Naive thymus-derived CD4-positive, alpha-beta T cell (primary cell): ENCODE data around the gene IL23A. TPM values are rescaled to one million over a fixed set of nuclear protein-coding genes. Genes with fewer than 3 reads are reported as not detected.
A peak's percentile ranks its signal among the peaks of the same experiment; 100 is the strongest.

Experiments
- ATAC-seq: fragments of 150-1000 bp; cut with Tn5 transposase; 2 replicates; pipeline ENCODE4 v1.10.0; 2021; ENCODE audit warnings: mild to moderate bottlenecking, moderate library complexity
- CTCF ChIA-PET: fragments of 350-600 bp; sonication (Branson Sonifier 250); formaldehyde crosslinking; loops from one replicate; lab custom pipeline; 2021; ENCODE audit warnings: antibody characterized with exemption; lab: Charles Lee
- POLR2A ChIA-PET: fragments of 350-600 bp; sonication (Branson Sonifier 250); formaldehyde crosslinking; loops from one replicate; lab custom pipeline; 2021; ENCODE audit warnings: antibody characterized with exemption, inconsistent platforms; lab: Charles Lee
- DNase-seq, 9 donors: peaks; one replicate each; pipeline versions ENCODE4 v3.0.0 to v3.0.0-alpha.2; 2020 to 2022; ENCODE audit warnings: mixed read lengths in 1 of 9
- H3K27ac ChIP-seq: one replicate; pipeline ENCODE4 v1.7.0; 2013; ENCODE audit warnings: mild to moderate bottlenecking, low read depth, low read length, moderate library complexity
- H3K27me3 ChIP-seq, 2 donors: one replicate each; pipeline ENCODE4 v1.7.0; 2013; ENCODE audit warnings: low read length in 2 of 2, mild to moderate bottlenecking in 2 of 2, moderate library complexity in 2 of 2; ENCODE audit not compliant: control insufficient read depth in 2 of 2, insufficient read depth in 2 of 2
- H3K36me3 ChIP-seq, 3 experiments: 1 replicate in 2 of 3; 2 replicates in 1 of 3; pipeline ENCODE4 v1.7.0; 2013; ENCODE audit warnings: low read length in 3 of 3, mild to moderate bottlenecking in 3 of 3, moderate library complexity in 1 of 3; ENCODE audit not compliant: insufficient read depth in 3 of 3, control insufficient read depth in 2 of 3
- H3K4me1 ChIP-seq, 2 donors: one replicate each; pipeline ENCODE4 v1.7.0; 2013; ENCODE audit warnings: low read length in 2 of 2, mild to moderate bottlenecking in 2 of 2, moderate library complexity in 1 of 2; ENCODE audit not compliant: control insufficient read depth in 2 of 2, insufficient read depth in 2 of 2
- H3K4me3 ChIP-seq: 2 replicates; pipeline ENCODE4 v1.7.0; 2013; ENCODE audit warnings: mild to moderate bottlenecking, low read length
- H3K9me3 ChIP-seq, 3 experiments: 1 replicate in 2 of 3; 2 replicates in 1 of 3; pipeline ENCODE4 v1.7.0; 2013; ENCODE audit warnings: low read length in 3 of 3; ENCODE audit not compliant: control insufficient read depth in 2 of 3
- H3K27ac Mint-ChIP-seq, 9 donors: one replicate each; pipeline ENCODE4 v1.8.0; 2020 to 2022; ENCODE audit warnings: mixed read lengths in 9 of 9, mild to moderate bottlenecking in 8 of 9, moderate library complexity in 5 of 9, inconsistent platforms in 2 of 9
- H3K27me3 Mint-ChIP-seq, 5 donors: one replicate each; pipeline ENCODE4 v1.8.0; 2021 to 2022; ENCODE audit warnings: mixed read lengths in 5 of 5, mild to moderate bottlenecking in 1 of 5
- H3K36me3 Mint-ChIP-seq, 5 donors: one replicate each; pipeline ENCODE4 v1.8.0; 2020 to 2022; ENCODE audit warnings: mixed read lengths in 5 of 5, mild to moderate bottlenecking in 3 of 5, inconsistent platforms in 1 of 5
- H3K4me1 Mint-ChIP-seq, 7 donors: one replicate each; pipeline ENCODE4 v1.8.0; 2020 to 2022; ENCODE audit warnings: mixed read lengths in 7 of 7, mild to moderate bottlenecking in 3 of 7, inconsistent platforms in 1 of 7
- H3K4me3 Mint-ChIP-seq, 10 donors: one replicate each; pipeline ENCODE4 v1.8.0; 2020 to 2022; ENCODE audit warnings: mild to moderate bottlenecking in 10 of 10, mixed read lengths in 10 of 10, moderate library complexity in 6 of 10, inconsistent platforms in 2 of 10
- H3K9me3 Mint-ChIP-seq, 11 donors: one replicate each; pipeline ENCODE4 v1.8.0; 2020 to 2022; ENCODE audit warnings: mixed read lengths in 11 of 11, mild to moderate bottlenecking in 4 of 11, inconsistent platforms in 1 of 11, moderate library complexity in 1 of 11
- intact Hi-C, 2 donors: fragments of 100-400 bp; cut with micrococcal nuclease; formaldehyde crosslinking; loops; one replicate each; pipeline ENCODE4 v1.15.1; 2023
- polyA plus RNA-seq, 2 donors: library from polyadenylated mRNA; unstranded; fragments of 300-500 nt; fragmentation: Illumina TruSeq; gene quantifications; one replicate each; pipeline ENCODE4 v1.2.3, GENCODE V29; 2021
- total RNA-seq, 6 experiments: library from RNA in 5 of 6; stranded (reverse) in 5 of 6; gene quantifications; 1 replicate in 5 of 6; 2 replicates in 1 of 6; pipeline ENCODE4 v1.2.3 and lab custom pipeline; 2021 to 2026

Gene IL23A
- total and polyA plus RNA-seq, 7 experiments from 2014 or later: 14.4 to 42.0 (median 20.1) TPM

- Histone ChIP-seq H3K27ac (no peak overlapping the region), H3K36me3 (no peaks in the 10 kb centered on the region), H3K4me3 (no peak overlapping the region), H3K9me3 (no peaks in the 10 kb centered on the region), H3K27me3 (no peaks in the 10 kb centered on the region), H3K4me1 (no peaks in the 10 kb centered on the region)
- Mint-ChIP-seq H3K27me3 (peaks cover 0 to 2% (median 0%) of the 10 kb centered on the region in 5 donors), H3K4me1 (peaks cover 0 to 3% (median 0%) of the 10 kb centered on the region in 7 donors), H3K27ac (no peak overlapping the region), H3K9me3 (no peaks in the 10 kb centered on the region), H3K4me3 (no peak overlapping the region), H3K36me3 (no peaks in the 10 kb centered on the region)
- intact Hi-C loops: loop anchor here in 1 of 2 donors (5.0 kb wide), 1 partner anchor 36 kb away; no protein-coding TSS in a partner anchor
- ChIA-PET POLR2A (interaction anchor here (0.7 kb wide), 1 partner anchor 87 kb away, joined by 3 read pairs; no protein-coding TSS in a partner anchor), CTCF (interaction anchor here (0.6 to 0.7 kb wide), 2 partner anchors 12 to 126 kb away, joined by 3 to 7 read pairs; no protein-coding TSS in a partner anchor)
- no peak for DNase-seq
- no peak for ATAC-seq
These were observed 47.2 kb downstream of the IL23A start for GRCh38 chr12:56385873-56386272.

DNA sequence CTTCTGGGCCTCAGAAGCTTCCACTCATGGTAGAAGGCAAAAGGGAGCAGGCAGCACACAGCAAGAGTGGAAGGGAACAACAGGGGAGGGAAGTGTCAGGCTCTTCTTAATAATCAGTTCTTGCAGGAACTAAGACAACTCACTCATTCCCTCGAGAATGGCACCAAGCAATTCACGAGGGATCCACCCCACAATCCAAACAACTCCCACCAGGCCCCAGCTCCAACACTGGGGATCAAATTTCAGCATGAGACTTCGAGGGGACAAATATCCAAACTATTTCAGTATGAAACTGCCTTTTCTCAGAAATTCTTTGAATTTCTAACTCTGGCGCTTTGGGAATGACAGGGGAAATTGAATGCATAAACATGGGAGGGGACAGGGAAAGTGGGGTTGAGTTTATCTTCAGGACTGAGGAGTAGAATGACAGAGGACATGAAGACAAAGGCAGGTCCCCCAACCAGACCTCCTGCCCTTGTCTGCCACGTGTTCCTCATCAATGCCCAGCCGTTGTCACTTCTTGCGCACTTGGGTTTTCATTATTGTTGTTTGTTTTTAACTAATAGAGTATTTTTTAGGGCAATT, 48.6 kb downstream of the IL23A start:
- no peaks in the 10 kb centered on the region for H3K27me3 ChIP-seq
- CTCF ChIA-PET: no interaction called here
- Mint-ChIP-seq H3K36me3 (no peaks in the 10 kb centered on the region), H3K27ac (no peak overlapping the region), H3K4me1 (peaks cover 0 to 3% (median 0%) of the 10 kb centered on the region in 7 donors), H3K9me3 (peaks cover 0 to 2% (median 0%) of the 10 kb centered on the region in 11 donors), H3K4me3 (no peak overlapping the region), H3K27me3 (peaks cover 0 to 2% (median 0%) of the 10 kb centered on the region in 5 donors)
- H3K4me1 ChIP-seq: no peaks in the 10 kb centered on the region
- H3K27ac ChIP-seq: no peak overlapping the region
- H3K4me3 ChIP-seq: no peak overlapping the region
- no peaks in the 10 kb centered on the region for H3K9me3 ChIP-seq
- no peak for DNase-seq
- no peak for ATAC-seq
- no peaks in the 10 kb centered on the region for H3K36me3 ChIP-seq
- intact Hi-C loops: loop anchor here in 1 of 2 donors (5.0 kb wide), 1 partner anchor 35 kb away; no protein-coding TSS in a partner anchor
- POLR2A ChIA-PET: no interaction called here

- ATAC-seq: no peak
- peaks cover 0 to 5% (median 0%) of the 10 kb centered on the region in 5 donors for H3K27me3 Mint-ChIP-seq
These were observed 50.7 kb downstream of the IL23A start for GRCh38 chr12:56389412-56389811.

More at GRCh38 chr12:56389412-56389811, 50.7 kb downstream of the IL23A start:
- no peak overlapping the region for H3K4me3 Mint-ChIP-seq
- peaks cover 0 to 2% (median 0%) of the 10 kb centered on the region in 11 donors for H3K9me3 Mint-ChIP-seq
- intact Hi-C loops: loop anchor here in 1 of 2 donors (5.0 kb wide), 1 partner anchor 33 kb away; no protein-coding TSS in a partner anchor
- Histone ChIP-seq H3K9me3 (no peaks in the 10 kb centered on the region), H3K27me3 (no peaks in the 10 kb centered on the region), H3K27ac (no peak overlapping the region), H3K36me3 (no peaks in the 10 kb centered on the region), H3K4me3 (no peak overlapping the region), H3K4me1 (no peaks in the 10 kb centered on the region)
- peak overlapping the region in 1 of 9 donors; percentile 72 for H3K27ac Mint-ChIP-seq
- POLR2A ChIA-PET: interaction anchor here (0.6 kb wide), 1 partner anchor 325 kb away, joined by 3 read pairs; no protein-coding TSS in a partner anchor
- H3K4me1 Mint-ChIP-seq: peaks cover 0 to 3% (median 0%) of the 10 kb centered on the region in 7 donors
- H3K36me3 Mint-ChIP-seq: no peaks in the 10 kb centered on the region
- CTCF ChIA-PET: interaction anchor here (0.5 kb wide), 1 partner anchor 124 kb away, joined by 4 read pairs; no protein-coding TSS in a partner anchor
- no peak for DNase-seq

Other genes starting within 250 kb of the IL23A start
- gene PA2G4, start 234.3 kb upstream of the IL23A start, total RNA-seq: 100 to 1,000 TPM in 3 of 5 experiments, 10 to 100 TPM in 2; 61.7 to 254 (median 109) TPM
- 100 to 1,000 TPM; 216 to 218 TPM for gene PA2G4, start 234.3 kb upstream of the IL23A start, polyA plus RNA-seq
- gene RPL41, start 222.3 kb upstream of the IL23A start, total RNA-seq: 1,000 to 10,000 TPM; 3,787 to 6,048 (median 5,952) TPM
- gene RPL41, start 222.3 kb upstream of the IL23A start, polyA plus RNA-seq: over 10,000 TPM in 1 of 2 donors, 1,000 to 10,000 TPM in 1; 6,745 to 10,251 TPM
- gene ZC3H10, start 220.6 kb upstream of the IL23A start, total RNA-seq: 10 to 100 TPM in 3 of 5 experiments, 1 to 10 TPM in 2; 7.8 to 16.3 (median 13.3) TPM
- gene ZC3H10, start 220.6 kb upstream of the IL23A start, polyA plus RNA-seq: 1 to 10 TPM; 2.4 to 4.1 TPM
- gene ESYT1, start 210.6 kb upstream of the IL23A start, total RNA-seq: 100 to 1,000 TPM; 121 to 300 (median 221) TPM
- 100 to 1,000 TPM; 282 to 353 TPM for gene ESYT1, start 210.6 kb upstream of the IL23A start, polyA plus RNA-seq
- gene MYL6B, start 186.3 kb upstream of the IL23A start, total RNA-seq: 10 to 100 TPM in 2 of 5 experiments, 1 to 10 TPM in 3; 3.7 to 60.3 (median 8.9) TPM
- 1 to 10 TPM; 5.6 to 6.7 TPM for gene MYL6B, start 186.3 kb upstream of the IL23A start, polyA plus RNA-seq
- 1,000 to 10,000 TPM in 1 of 5 experiments, 100 to 1,000 TPM in 4; 428 to 1,509 (median 467) TPM for gene MYL6, start 180.5 kb upstream of the IL23A start, total RNA-seq
- 1,000 to 10,000 TPM; 1,845 to 2,144 TPM for gene MYL6, start 180.5 kb upstream of the IL23A start, polyA plus RNA-seq
- gene SMARCC2, start 149.4 kb upstream of the IL23A start, total RNA-seq: 100 to 1,000 TPM; 118 to 187 (median 149) TPM
- 10 to 100 TPM; 64.6 to 88.9 TPM for gene SMARCC2, start 149.4 kb upstream of the IL23A start, polyA plus RNA-seq
- gene RNF41, start 117.0 kb upstream of the IL23A start, total RNA-seq: 10 to 100 TPM; 31.4 to 44.9 (median 43.1) TPM
- gene RNF41, start 117.0 kb upstream of the IL23A start, polyA plus RNA-seq: 10 to 100 TPM; 29.4 to 45.8 TPM
- gene NABP2, start 114.5 kb upstream of the IL23A start, total RNA-seq: 10 to 100 TPM in 3 of 5 experiments, 1 to 10 TPM in 2; 9.2 to 61.2 (median 11.8) TPM
- 1 to 10 TPM; 1.0 to 1.6 TPM for gene NABP2, start 114.5 kb upstream of the IL23A start, polyA plus RNA-seq
- 1 to 10 TPM in 1 of 5 experiments, under 1 TPM in 2, not detected in 2; 0.43 to 1.2 (median 0.77) TPM for gene SLC39A5, start 108.8 kb upstream of the IL23A start, total RNA-seq
- gene SLC39A5, start 108.8 kb upstream of the IL23A start, polyA plus RNA-seq: not detected
- gene ANKRD52, start 80.5 kb upstream of the IL23A start, total RNA-seq: 10 to 100 TPM; 26.9 to 64.4 (median 40.7) TPM
- gene ANKRD52, start 80.5 kb upstream of the IL23A start, polyA plus RNA-seq: 1 to 10 TPM; 5.1 to 8.2 TPM
- 10 to 100 TPM; 22.5 to 39.4 (median 31.5) TPM for gene COQ10A, start 71.9 kb upstream of the IL23A start, total RNA-seq
- gene COQ10A, start 71.9 kb upstream of the IL23A start, polyA plus RNA-seq: 10 to 100 TPM in 1 of 2 donors, 1 to 10 TPM in 1; 9.7 to 11.5 TPM
- 100 to 1,000 TPM; 126 to 241 (median 167) TPM for gene CS, start 38.6 kb upstream of the IL23A start, total RNA-seq
- gene CS, start 38.6 kb upstream of the IL23A start, polyA plus RNA-seq: 10 to 100 TPM; 57.6 to 79.9 TPM
- gene CNPY2, start 22.9 kb upstream of the IL23A start, total RNA-seq: 100 to 1,000 TPM in 1 of 5 experiments, 10 to 100 TPM in 4; 48.4 to 134 (median 87.6) TPM
- gene CNPY2, start 22.9 kb upstream of the IL23A start, polyA plus RNA-seq: 100 to 1,000 TPM; 183 to 184 TPM
- gene PAN2, start 4.9 kb upstream of the IL23A start, total RNA-seq: 100 to 1,000 TPM in 4 of 5 experiments, 10 to 100 TPM in 1; 65.8 to 279 (median 144) TPM
- gene PAN2, start 4.9 kb upstream of the IL23A start, polyA plus RNA-seq: 10 to 100 TPM; 11.4 to 13.9 TPM
- 100 to 1,000 TPM; 119 to 291 (median 182) TPM for gene STAT2, start 21.2 kb downstream of the IL23A start, total RNA-seq
- gene STAT2, start 21.2 kb downstream of the IL23A start, polyA plus RNA-seq: 10 to 100 TPM; 64.1 to 80.3 TPM
- gene APOF, start 24.0 kb downstream of the IL23A start, total RNA-seq: not detected
- gene APOF, start 24.0 kb downstream of the IL23A start, polyA plus RNA-seq: under 1 TPM in 1 of 2 donors, not detected in 1; 0.12 TPM
- 10 to 100 TPM in 1 of 5 experiments, 1 to 10 TPM in 4; 4.4 to 42.3 (median 5.4) TPM for gene TIMELESS, start 110.5 kb downstream of the IL23A start, total RNA-seq
- gene TIMELESS, start 110.5 kb downstream of the IL23A start, polyA plus RNA-seq: 1 to 10 TPM; 2.7 to 3.3 TPM
- not detected for gene MIP, start 115.8 kb downstream of the IL23A start, total RNA-seq
- gene MIP, start 115.8 kb downstream of the IL23A start, polyA plus RNA-seq: not detected
- 1 to 10 TPM; 5.2 to 7.5 (median 7.2) TPM for gene SPRYD4, start 129.7 kb downstream of the IL23A start, total RNA-seq
- gene SPRYD4, start 129.7 kb downstream of the IL23A start, polyA plus RNA-seq: 1 to 10 TPM; 1.1 to 1.4 TPM
- gene GLS2, start 149.3 kb downstream of the IL23A start, total RNA-seq: 10 to 100 TPM in 1 of 5 experiments, 1 to 10 TPM in 3, under 1 TPM in 1; 0.94 to 10.2 (median 3.0) TPM
- gene GLS2, start 149.3 kb downstream of the IL23A start, polyA plus RNA-seq: 1 to 10 TPM; 5.9 to 6.8 TPM
- 10 to 100 TPM in 1 of 5 experiments, 1 to 10 TPM in 4; 2.5 to 12.8 (median 5.5) TPM for gene RBMS2, start 182.9 kb downstream of the IL23A start, total RNA-seq
- 1 to 10 TPM in 1 of 2 donors, under 1 TPM in 1; 0.81 to 3.0 TPM for gene RBMS2, start 182.9 kb downstream of the IL23A start, polyA plus RNA-seq